ENCODE results near the gene GALK2. TPM values are rescaled to one million over a fixed set of nuclear protein-coding genes. Genes with fewer than 3 reads are reported as not detected.
"Not testable (repeated sequence)": the region's sequence is repeated elsewhere in the genome, so short reads cannot be mapped to it uniquely, and the experiment has no call there.

Gene GALK2
- total and polyA plus RNA-seq, 10 donors: 6.8 to 60.8 (median 32.7) TPM

GRCh38 chr15:49331442-49331841 is 161.4 kb downstream of the GALK2 start:
- TF ChIP-seq POLR2A (IDR thresholded peaks at IDR 0.05): no peak
- TF ChIP-seq, protein P1, sequence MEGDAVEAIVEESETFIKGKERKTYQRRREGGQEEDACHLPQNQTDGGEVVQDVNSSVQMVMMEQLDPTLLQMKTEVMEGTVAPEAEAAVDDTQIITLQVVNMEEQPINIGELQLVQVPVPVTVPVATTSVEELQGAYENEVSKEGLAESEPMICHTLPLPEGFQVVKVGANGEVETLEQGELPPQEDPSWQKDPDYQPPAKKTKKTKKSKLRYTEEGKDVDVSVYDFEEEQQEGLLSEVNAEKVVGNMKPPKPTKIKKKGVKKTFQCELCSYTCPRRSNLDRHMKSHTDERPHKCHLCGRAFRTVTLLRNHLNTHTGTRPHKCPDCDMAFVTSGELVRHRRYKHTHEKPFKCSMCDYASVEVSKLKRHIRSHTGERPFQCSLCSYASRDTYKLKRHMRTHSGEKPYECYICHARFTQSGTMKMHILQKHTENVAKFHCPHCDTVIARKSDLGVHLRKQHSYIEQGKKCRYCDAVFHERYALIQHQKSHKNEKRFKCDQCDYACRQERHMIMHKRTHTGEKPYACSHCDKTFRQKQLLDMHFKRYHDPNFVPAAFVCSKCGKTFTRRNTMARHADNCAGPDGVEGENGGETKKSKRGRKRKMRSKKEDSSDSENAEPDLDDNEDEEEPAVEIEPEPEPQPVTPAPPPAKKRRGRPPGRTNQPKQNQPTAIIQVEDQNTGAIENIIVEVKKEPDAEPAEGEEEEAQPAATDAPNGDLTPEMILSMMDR (IDR thresholded peaks at IDR 0.05 in 8 of 11, conservative IDR thresholded peaks at IDR 0.05 in 3 of 11): no peak
- TF ChIP-seq POLR2AphosphoS5 (IDR thresholded peaks at IDR 0.05): no peak
- Histone ChIP-seq H3K27ac (no peak overlapping the region), H3K9me3 (no peaks in the 10 kb centered on the region), H3K4me1 (no peaks in the 10 kb centered on the region), H3K4me3 (no peak overlapping the region), H3K27me3 (replicated peaks in 1 of 7) (no peaks in the 10 kb centered on the region), H3K36me3 (peaks cover 0 to 49% (median 4%) of the 10 kb centered on the region in 6 donors)
- intact Hi-C loops (cut with DNase I; ENCODE audit: low total_unique reads): no loop called here
- no peak for DNase-seq

- H3K27me3 ChIP-seq (replicated peaks in 1 of 7): no peaks in the 10 kb centered on the region
- TF ChIP-seq, protein P1 (IDR thresholded peaks at IDR 0.05 in 8 of 11, conservative IDR thresholded peaks at IDR 0.05 in 3 of 11): no peak
- TF ChIP-seq POLR2AphosphoS5 (IDR thresholded peaks at IDR 0.05): no peak
- TF ChIP-seq POLR2A (IDR thresholded peaks at IDR 0.05): no peak
- no peak overlapping the region for H3K4me3 ChIP-seq
- no peak for DNase-seq
- intact Hi-C loops (cut with DNase I; ENCODE audit: low total_unique reads): no loop called here
- no peak overlapping the region for H3K27ac ChIP-seq
- H3K36me3 ChIP-seq: peaks cover 0 to 49% (median 4%) of the 10 kb centered on the region in 6 donors
- 89 to 96% (median 91%) methylated on average over 3 of the region's 3 CpGs for WGBS, 5 donors
- no peaks in the 10 kb centered on the region for H3K9me3 ChIP-seq
- H3K4me1 ChIP-seq: no peaks in the 10 kb centered on the region
Observed at GRCh38 chr15:49331951-49332350, 161.9 kb downstream of the GALK2 start.

DNA sequence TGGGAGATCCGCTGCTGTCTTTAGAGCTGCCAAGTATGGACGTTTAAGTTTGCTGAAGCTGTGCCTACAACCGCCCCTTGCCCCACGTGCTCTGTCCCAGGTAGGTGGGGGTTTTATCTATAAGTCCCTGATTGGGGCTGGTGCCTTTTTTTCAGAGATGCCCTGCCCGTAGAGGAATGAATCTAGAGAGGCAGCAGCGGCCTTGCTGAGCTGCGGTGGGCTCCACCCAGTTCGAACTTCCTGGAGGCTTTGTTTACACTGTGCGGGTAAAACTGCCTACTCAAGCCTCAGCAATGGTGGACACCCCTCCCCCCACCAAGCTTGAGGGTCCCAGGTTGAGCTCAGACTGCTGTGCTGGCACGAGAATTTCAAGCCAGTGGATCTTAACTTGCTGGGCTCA is 169.6 kb downstream of the GALK2 start:
- Histone ChIP-seq H3K9me3 (peaks cover 0 to 23% (median 20%) of the 10 kb centered on the region in 8 donors), H3K27ac (no peak overlapping the region), H3K27me3 (replicated peaks in 1 of 7) (no peaks in the 10 kb centered on the region), H3K36me3 (peaks cover 0 to 42% (median 0%) of the 10 kb centered on the region in 6 donors), H3K4me1 (no peaks in the 10 kb centered on the region), H3K4me3 (no peak overlapping the region)
- no peak for TF ChIP-seq POLR2A (IDR thresholded peaks at IDR 0.05)
- TF ChIP-seq POLR2AphosphoS5 (IDR thresholded peaks at IDR 0.05): no peak
- TF ChIP-seq, protein P1 (IDR thresholded peaks at IDR 0.05 in 8 of 11, conservative IDR thresholded peaks at IDR 0.05 in 3 of 11): no peak
- DNase-seq: no peak
- intact Hi-C loops (cut with DNase I; ENCODE audit: low total_unique reads): no loop called here
- 71 to 91% (median 78%) methylated on average over 7 to 10 of the region's 10 CpGs for WGBS, 5 donors

- Histone ChIP-seq H3K9me3 (peaks cover 0 to 23% (median 20%) of the 10 kb centered on the region in 8 donors), H3K4me3 (no peak overlapping the region), H3K4me1 (no peaks in the 10 kb centered on the region), H3K27ac (no peak overlapping the region), H3K27me3 (replicated peaks in 1 of 7) (no peaks in the 10 kb centered on the region), H3K36me3 (peaks cover 0 to 43% (median 0%) of the 10 kb centered on the region in 6 donors)
- TF ChIP-seq POLR2AphosphoS5 (IDR thresholded peaks at IDR 0.05): no peak
- TF ChIP-seq POLR2A (IDR thresholded peaks at IDR 0.05): no peak
- TF ChIP-seq, protein P1 (IDR thresholded peaks at IDR 0.05 in 8 of 11, conservative IDR thresholded peaks at IDR 0.05 in 3 of 11): no peak
- intact Hi-C loops (cut with DNase I; ENCODE audit: low total_unique reads): no loop called here
- no peak for DNase-seq
Observed at GRCh38 chr15:49343546-49343945, 173.5 kb downstream of the GALK2 start.

GRCh38 chr15:49354439-49354838 is 184.4 kb downstream of the GALK2 start:
- intact Hi-C loops (cut with DNase I; ENCODE audit: low total_unique reads); H3K27me3 ChIP-seq (replicated peaks in 1 of 7); H3K4me3 ChIP-seq; DNase-seq; H3K36me3 ChIP-seq; H3K4me1 ChIP-seq; H3K27ac ChIP-seq: not testable (repeated sequence)
- H3K9me3 ChIP-seq: peaks cover 0 to 15% (median 3%) of the 10 kb centered on the region in 8 donors
- WGBS, 5 donors: 89 to 98% (median 93%) methylated on average over 12 to 17 of the region's 17 CpGs

Data from spleen (tissue), 11 donors.